ENCODE measurements around the gene TMEM135.

DNA sequence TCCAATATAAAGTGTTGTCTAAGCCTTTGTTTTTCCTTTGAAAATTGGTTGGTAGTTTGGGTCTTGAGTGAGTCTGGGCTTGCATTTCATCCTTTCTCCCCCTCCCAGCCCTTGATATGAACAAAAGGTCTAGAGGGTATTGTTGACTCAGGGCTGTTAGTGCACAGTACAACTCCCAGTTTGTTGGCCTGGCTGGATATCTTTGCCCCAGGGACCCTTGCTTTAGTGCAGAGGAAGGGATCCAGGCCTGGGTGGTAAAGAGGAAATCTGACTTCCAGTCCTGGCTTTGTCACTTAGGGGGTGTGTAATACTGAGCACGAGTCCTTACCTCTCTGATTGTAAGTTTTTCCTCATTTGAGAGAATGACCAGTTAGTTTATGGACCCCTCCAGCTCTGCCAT, 330.4 kb downstream of the TMEM135 start:
- no peak for TF ChIP-seq EZH2 (IDR thresholded peaks at IDR 0.05)
- TF ChIP-seq, protein P1, sequence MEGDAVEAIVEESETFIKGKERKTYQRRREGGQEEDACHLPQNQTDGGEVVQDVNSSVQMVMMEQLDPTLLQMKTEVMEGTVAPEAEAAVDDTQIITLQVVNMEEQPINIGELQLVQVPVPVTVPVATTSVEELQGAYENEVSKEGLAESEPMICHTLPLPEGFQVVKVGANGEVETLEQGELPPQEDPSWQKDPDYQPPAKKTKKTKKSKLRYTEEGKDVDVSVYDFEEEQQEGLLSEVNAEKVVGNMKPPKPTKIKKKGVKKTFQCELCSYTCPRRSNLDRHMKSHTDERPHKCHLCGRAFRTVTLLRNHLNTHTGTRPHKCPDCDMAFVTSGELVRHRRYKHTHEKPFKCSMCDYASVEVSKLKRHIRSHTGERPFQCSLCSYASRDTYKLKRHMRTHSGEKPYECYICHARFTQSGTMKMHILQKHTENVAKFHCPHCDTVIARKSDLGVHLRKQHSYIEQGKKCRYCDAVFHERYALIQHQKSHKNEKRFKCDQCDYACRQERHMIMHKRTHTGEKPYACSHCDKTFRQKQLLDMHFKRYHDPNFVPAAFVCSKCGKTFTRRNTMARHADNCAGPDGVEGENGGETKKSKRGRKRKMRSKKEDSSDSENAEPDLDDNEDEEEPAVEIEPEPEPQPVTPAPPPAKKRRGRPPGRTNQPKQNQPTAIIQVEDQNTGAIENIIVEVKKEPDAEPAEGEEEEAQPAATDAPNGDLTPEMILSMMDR (IDR thresholded peaks at IDR 0.05), result no peak
- no peak for TF ChIP-seq EZH2phosphoT487 (IDR thresholded peaks at IDR 0.05)

All from neural progenitor cell (in vitro differentiated cells).